HG03378 (cell line): ENCODE data around the gene CAP2.
"Not testable (repeated sequence)": the region's sequence is repeated elsewhere in the genome, so short reads cannot be mapped to it uniquely, and the experiment has no call there.

Experiments
- ATAC-seq: cut with Tn5 transposase; IDR thresholded peaks from one replicate; pipeline ENCODE4 v1.9.1; 2021; ENCODE audit warnings: mild to moderate bottlenecking, moderate library complexity; ENCODE audit not compliant: unreplicated experiment

CAP2 gene

DNA sequence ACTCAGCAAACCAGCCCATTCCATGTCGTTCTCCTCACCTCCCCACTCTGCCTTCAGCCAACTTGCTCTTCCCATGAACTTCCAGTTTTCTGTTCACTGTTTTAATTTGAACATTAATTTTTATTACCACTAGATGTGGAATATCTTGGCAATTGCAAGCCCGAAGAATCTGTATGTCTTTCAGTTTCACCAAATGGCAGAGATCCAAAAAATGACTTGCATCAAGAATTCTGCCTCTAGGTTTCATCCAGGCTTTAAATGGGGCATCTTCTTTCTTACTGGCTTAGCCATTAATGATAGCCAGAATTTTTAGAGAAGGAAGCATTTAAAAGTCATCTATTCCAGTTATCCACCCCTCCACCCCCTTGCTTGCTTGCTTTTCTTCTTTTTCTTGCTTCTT is 39.0 kb downstream of the CAP2 start:
- ATAC-seq = no peak

DNA sequence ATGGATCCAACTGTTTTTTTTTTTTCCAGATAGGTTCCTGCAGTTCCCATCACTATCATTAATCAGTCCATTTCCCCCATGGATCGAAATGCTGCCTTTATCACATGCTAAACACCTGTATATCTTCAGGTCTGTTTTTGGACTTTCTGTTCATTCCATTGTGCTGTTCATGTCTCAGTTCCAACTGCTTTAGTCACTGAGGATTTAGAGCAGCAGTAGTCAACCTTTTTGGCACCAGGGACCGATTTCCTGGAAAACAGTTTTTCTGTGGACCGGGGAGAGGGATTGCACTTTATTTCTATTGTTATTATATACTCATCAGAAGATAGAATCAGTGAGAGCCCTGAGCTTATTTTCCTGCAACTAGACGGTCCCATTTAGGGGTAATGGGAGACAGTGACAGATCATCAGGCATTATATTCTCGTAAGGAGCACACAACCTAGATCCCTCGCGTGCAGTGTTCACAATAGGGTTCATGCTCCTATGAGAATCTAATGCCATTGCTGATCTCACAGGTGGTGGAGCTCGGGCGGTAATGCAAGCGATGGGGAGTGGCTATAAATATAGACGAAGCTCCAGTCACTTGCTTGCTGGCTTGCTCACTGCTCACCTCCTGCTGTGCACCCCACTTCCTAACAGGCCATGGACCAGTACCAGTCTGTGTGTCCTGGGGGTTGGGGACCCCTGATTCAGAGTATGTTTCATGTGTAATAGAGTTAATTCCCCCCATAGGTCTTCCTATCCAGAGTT is 46.0 kb downstream of the CAP2 start:
- no peak for ATAC-seq

DNA sequence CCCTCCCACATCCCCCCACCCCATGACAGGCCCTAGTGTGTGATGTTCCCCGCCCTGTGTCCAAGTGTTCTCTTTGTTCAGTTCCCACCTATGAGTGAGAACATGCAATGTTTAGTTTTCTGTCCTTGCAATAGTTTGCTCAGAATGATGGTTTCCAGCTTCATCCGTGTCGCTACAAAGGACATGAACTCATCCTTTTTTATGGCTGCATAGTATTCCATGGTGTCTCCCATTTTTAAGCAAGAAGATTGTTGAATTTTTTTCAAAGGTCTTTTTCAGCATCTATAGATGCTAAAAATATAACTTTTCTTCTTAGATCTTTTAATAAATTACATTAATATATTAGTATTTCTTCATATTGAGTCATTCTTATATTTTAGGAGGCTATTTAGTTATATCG is 47.4 kb downstream of the CAP2 start:
- ATAC-seq = not testable (repeated sequence)

DNA sequence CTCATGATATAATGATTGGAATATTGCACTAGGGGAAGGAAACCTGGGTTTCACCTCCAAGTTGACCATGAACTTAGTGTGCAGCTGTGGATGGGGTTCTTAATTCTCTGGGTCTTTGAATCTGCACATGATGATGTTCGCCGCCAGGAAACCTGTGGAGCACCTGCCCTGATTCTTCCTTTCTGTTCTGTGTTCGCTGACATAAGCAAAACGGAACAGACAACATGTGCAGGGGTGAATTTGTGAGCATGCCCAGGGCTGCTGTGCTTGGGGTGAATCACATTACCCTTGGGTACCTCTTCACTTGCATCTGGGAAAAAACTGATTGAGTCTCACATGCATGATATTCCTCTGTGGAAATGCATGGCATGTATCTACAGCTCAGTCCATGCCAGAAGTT is 48.8 kb downstream of the CAP2 start:
- no peak for ATAC-seq

DNA sequence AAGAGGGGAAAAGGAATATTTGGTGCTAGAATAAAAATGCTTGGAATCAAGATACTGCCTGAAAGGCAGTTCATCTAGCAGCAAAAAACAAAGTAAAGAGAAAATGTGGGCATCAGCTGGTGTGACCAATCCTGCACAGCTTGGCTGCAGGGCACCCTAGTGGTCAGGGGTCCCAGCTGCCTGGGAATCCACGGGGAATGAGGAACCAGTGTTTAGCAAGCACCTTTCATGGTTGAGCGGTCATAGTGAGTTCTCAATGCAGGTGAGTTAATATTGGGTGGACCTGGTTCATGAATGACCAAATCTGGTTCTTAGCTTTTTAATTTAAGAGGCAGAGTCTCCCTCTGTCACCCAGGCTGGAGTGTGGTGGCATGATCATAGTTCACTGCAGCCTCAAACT is 53.3 kb downstream of the CAP2 start:
- no peak for ATAC-seq

DNA sequence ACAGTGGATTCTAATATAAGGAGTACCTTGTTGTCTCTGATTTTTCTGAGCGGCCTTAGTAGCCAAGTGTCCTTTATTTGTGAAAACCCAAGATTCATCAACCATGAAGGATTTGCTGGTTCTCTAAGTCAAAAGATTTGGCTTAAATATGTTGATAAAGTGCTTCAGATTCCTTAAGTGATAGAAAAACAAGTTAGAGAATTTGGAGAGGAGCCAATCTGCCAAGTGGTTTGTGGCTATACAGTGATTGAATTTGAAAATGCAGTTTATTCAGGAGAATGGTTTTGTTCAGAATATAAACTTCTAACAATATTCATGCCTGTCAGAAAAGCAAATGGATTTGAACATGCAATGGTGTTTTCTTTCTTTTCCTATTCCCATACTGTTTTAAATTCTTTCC is 54.8 kb downstream of the CAP2 start:
- ATAC-seq = no peak

DNA sequence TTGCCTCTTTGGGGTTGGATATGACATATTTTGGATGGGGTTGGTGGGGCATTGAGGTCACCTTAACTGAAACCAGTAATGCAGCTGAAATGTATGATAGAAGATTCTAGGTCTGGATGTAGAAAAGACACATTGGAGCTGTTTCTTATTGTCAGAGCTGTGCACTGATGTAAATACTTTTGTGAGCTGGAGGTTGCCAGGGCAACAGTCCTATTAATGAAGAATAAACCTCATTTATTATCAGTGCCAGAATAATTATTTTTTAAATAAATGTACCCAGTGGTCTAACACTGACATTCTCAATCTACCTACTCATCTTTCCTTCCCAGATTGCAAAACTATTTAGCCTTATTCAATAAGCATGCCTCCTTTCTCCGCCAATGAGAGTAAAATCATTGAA is 57.0 kb downstream of the CAP2 start:
- ATAC-seq = no peak

DNA sequence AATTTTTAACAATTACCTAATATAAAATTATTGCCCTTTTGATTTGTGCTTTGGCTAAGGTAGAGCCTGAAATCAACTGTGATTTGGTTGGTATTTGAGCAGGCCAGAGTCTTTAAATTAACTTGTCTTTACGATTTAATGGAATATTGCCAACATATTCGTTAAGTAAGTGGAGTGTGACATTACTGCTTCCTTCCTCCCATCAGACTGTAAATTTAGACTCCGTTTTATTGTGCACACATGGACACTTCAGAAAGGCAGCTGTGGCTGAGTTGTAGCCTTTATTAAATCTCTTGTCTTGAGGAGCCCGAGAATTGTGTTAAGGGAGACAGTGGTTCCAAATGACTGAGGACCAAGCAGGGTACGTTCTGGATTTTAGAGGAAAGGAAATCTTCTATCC is 57.4 kb downstream of the CAP2 start:
- ATAC-seq = no peak

DNA sequence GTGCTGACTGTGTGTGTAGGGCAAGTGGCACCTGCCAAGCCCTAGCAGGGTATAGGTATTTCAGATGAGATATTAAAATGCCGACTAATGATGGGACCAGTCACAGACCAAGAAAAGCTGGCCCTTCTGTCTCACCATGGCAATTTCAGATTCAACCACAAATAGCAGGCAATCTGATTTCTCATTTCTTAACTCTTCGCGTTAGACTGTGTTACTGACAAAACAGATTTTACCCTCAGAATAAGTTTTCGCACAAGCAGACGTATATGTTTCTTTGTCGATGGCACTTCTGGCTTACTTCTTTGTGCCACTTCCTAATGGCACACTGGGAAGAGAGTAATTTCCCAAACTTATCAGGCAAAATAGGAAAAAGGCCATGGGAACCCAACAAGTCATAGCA is 58.7 kb downstream of the CAP2 start:
- ATAC-seq = no peak

DNA sequence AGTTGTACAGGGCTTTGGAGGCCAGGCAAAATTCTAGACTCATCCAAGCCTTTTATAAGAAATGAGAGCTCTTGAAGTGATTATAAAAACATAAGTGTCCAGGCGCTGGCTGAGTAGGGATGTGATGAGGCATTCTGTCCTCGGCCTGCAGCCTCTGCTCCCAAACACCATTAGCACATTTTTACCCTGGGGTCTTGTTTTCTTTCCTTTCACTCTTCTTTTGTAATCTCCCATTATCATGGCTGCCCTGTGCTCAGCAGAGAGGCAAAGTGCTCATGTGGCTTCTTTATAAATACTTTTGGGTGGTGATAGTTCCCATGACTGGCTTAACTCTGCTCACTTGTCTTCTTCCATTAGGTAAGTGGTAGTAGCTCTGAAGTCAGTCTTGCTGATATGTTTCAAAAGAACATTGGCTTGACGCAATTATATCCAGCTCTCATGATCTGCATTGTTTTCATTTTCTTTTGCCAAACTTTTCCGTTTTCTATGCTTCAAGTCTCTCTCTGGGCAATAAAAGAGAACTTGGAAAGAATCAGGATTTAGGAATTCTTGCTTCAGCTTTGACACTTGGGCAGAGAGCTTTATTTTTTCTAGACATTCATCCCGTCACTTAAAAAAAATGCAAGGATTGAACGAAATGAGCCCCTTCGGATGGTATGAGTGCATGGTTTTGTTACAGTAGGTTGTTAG is 61.1 kb downstream of the CAP2 start:
- ATAC-seq = no peak

DNA sequence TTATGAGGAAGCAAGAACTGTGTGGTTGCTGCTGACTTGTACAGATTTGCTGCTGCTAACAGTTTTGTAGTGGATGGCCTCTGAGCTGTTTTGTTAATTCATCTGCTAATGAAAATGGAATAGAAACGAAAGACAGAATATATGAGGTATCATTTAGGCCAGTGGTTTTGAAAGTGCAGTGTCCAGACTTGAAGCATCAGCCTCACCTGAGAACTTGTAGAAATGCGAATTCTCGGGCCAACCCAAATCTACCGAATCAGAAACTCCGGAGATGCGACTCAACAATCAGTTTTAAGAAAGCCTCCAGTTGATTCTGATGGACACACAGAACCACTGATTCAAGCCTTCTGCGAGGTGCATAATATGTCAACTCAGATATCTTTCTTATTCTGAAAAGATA is 62.5 kb downstream of the CAP2 start:
- ATAC-seq = no peak

DNA sequence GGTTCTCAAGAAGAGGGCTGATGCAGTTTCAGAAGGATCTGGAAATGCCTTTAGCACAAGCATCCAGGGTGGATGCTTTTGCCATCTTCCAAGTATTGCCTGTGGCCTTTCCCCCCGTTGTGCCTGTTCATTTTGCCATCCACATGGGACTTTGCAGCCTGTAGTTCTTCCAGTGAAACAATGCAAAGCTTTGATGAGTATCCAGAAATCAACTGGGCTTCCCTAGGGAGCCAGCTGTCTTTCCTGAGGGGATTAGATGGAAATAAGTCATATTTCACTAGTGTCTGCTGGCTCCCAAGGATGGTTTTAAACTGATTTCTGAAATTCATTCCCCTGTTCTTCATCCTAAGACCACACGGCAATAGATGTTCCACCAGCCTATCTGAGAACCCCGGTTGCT is 63.3 kb downstream of the CAP2 start:
- ATAC-seq = no peak

DNA sequence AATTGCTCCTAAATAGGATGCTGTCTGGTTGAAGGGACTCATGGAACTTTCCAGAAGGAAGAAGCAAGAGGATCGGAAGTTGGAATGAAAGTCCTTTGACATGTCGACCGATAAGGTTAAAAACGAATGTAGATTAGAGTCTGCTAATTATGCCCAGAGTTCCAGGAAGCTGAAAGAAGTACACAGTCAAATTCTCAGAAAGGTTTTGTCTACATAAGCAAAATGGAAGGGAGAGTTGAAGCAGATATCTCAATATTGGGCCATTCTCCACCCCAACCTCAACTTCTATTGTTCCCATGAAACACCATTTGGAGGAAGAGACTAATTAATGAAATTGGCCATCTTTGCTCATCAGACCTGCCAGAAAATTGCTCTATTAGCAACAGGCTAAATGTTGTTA is 64.0 kb downstream of the CAP2 start:
- ATAC-seq = no peak

DNA sequence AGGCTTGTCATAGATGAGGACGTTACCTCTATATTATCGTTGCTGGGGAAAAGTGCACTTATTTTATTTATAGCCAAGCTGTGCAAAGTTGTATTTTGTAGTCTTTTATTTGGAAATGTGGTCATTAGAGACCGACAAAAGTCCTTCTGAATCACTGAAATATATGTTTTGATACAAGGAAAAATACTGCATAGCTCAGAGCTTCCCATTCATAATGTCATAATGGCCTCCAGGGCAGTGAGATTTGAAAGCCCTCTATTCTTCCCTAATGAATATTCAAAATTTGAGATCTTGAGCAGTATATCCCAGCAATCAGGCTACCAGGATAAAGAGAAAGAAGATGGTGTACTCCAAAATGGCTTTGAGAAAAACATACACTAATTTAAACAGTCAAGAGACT is 64.6 kb downstream of the CAP2 start:
- ATAC-seq = no peak

DNA sequence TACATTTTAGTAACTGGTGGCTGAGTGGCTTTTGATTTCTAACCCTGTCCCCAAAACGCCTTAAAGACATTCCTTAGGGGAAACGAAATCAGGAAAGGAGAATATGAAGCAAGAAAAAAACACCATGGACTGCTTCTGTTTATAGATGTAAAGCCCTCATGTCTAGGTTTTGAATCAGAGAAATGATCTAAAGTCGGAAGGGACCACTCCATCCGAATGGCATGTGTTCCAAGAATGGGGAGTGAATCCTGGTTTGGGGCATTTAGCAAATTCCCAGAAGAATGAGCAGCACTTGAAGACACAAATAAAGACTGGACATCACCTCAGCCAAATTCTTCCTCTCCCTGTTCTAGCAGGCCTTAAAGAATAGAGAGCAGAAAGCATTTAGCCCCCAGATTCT is 65.6 kb downstream of the CAP2 start:
- ATAC-seq = no peak

DNA sequence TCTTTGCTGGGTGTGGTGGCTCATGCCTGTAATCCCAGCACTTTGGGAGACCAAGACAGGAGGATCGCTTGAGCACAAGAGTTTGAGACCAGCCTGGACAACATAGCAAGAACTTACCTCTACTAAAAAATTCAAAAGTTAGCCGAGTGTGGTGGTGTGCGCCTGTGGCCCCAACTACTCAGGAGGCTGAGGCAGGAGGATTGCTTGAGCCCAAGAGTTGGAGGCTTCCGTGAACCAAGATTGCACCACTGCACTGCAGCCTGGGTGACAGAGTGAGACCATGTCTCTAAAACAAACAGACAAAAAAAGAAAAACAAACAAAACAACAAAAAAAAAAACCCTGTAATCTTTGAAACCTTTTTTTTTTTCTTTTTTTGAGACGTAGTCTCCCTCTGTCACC is 67.5 kb downstream of the CAP2 start:
- no peak for ATAC-seq

DNA sequence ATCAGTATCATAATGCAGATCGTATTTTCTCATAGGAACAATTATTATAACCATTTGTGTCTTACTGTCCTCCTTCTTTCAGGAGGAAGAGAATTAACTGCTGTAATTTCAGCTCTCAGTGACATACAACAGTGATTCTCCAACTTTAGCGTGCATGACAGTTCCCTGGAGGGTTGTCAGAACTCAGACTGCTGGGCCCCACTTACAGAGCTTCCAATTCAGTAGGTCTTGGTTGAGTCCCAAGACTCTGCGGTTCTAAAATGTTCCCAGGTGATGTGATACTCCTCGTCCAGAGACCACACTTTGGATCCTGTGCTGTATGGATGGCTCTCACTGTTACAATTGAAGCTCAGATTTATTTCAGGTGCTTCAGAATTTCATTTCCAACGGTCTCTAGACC is 72.8 kb downstream of the CAP2 start:
- no peak for ATAC-seq

DNA sequence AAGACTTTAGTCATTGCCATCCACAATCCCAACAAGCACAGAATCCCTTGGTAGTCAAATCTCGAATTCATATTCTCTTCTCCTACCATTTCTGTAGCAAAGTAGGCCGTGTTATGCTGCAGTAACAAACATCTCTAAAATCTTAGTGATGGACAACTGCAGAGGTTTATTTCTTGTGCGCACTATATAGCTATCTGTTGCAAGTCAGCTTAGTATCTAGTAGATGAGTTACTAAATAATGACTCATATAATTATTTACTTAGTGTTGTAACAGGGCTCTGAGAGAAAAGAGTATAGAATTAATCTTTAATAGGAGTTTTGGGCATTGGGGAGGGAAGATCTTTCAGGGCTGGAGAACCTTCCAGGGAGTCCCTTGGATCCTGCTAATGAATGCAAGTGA is 73.3 kb downstream of the CAP2 start:
- ATAC-seq = no peak

DNA sequence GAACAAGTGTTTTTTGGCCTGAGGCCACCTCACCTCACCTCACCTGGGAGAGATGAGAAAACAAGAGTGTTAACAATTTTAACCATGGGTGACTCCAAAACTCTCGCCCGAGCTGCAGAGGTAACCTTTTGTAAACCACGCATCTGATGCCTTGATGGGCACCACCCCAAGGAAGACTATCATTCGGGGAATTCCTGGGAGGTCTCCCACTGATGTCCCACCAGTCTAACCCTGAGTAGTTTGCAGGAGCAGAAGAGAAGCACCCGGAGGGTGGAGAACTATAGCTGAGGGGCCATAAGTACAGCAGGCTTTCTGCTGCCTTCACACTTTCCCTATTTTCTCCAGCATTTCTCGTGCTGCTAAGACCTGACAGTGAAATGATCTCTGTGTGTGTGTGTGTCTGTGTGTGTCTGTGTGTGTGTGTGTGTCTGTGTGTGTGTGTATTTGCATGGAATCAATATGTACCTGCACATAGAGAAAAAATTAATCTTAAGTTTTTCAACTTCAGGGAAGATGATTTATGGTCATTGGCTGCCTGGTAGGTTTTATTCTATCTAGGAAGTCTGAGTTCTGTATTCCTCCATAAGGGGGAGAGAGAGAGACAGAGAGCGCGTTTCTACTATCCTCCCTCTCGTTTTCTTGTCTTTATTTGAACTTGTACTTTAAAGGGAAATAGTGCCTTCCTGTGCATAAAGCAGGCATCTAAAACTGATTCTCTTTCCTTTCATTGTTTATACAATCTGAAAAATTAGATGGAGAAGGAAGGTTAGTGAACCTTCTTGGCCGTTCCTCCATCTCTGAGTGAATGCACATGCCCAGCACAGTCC is 75.8 kb downstream of the CAP2 start:
- ATAC-seq = no peak

DNA sequence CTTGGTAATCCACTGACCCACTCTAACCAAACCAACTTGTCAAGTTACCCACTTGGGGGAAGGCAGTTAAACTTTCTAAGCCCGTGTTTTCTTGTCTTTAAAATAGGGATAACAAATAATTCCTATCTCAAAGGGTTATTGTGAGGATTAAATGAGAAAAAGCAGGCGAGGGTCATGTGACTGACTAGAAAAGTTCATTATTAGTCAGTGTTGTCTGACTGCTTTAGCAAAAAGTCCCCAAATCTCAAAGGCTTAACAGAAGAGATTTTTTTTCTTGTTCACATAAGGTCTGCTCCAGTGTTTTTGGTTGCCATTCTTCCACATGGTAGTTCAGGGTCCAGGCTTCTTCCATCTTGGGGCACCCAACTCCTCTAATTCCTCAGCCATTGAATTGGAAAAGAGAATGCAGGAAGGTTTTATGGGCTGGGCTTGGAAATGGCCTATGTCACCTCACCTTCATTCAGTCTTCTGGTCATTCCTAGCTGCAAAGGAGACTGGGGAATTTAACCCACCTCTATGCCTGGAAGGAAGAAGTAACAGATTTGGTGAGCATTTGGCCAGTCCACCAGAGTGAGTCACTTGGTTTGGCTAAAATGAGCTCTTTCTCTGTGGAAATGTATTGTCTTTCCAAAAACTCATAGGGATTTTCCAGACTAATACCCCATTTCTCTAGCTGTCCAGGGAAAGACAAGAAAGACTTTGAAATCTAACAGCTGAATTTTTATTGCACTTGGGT is 77.0 kb downstream of the CAP2 start:
- no peak for ATAC-seq

DNA sequence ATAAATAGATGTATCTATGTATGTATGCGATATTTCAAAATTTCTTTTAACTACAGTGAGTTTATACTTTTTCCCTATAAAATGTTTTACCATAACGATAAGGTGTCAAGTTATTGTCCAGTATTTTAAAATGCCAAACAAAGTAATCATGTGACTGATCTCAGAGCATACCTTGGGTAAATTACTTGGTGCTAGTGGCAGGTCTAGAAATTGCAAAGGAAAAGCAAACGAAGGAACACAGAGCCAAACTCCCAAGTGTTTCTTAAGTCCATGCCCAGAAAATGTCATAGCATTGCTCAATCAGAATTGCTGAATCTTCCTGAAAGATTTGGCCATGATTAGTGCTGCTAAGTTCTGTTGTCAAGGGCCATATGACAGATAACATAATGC is 77.5 kb downstream of the CAP2 start:
- no peak for ATAC-seq
